ENCODE data around the gene AGAP1.

AGAP1 gene

DNA sequence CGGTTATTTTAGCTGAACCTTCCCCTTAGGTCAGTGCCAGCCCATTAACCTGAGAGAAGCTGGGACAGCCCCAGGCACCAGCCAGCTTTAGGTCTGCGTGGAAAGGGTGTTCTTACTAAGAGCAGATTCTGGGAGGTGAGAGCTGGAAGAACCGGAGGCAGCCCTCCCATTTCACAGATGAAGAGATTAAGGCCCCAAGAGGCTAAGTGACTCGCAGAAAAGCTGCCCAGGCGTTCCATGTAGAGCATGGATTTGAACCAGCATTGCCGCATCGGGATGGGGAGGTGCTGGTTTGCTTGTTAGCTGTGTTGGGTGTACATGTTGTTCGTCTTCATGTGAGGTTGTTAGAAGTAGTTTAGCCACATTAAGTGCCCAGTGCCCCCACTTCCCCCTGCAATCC is 203.2 kb downstream of the AGAP1 start:
- DNase-seq, result no peak

DNA sequence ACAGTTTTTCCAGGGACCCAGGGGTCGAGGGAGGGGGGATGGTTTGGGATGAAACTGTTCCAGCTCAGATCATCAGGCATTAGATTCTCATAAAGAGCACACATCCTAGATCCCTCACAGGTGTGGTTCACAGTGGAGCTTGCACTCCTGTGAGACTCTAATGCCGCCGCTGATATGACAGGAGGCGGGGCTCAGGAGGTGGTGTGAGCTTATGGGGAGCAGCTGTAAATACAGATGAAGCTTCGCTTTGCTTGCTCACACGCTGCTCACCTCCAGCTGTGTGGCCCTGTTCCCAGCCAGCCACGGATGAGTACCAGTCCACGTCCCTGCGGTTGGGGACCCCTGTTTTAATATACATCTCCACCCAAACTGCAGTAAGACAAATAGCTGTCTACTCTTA is 204.2 kb downstream of the AGAP1 start:
- no peak for DNase-seq

DNA sequence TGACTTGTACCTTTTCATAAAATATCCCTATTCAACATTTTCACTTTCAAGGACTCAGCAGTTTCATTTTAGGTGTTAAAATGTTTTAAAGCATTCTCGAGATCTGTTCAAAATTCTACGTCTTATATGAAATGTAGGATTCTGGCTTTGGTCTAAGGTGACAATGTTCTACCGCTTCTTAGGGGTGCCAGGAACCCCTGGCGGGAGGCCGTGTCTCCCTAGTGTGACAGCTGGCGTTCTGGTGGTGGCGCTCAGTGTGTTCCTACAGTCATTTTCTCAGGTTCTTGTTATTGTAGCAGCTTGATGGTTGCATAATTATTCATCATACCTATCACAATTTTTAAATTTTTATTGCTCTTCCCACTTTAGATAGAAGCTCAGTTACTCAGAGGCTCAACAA is 204.6 kb downstream of the AGAP1 start:
- no peak for DNase-seq

DNA sequence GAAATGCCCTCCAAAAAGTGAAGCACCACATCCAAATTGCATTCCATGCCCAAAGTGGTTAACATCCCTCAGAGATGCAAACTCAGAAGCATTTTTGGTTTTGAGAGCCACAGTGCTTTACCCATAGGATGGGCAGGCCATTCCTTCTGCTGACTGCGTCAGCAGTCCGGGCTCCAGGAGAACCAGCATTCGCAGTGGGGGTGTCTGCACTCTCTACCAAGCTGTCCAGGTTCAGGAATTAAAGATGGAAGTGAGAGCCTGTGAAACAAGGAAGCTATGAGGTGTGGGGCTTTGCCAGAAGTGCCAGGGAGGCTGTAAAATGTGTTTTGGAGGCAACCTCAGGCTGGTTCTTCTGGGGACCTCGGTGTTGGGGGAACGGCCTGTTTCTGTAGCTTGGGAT is 205.7 kb downstream of the AGAP1 start:
- DNase-seq, result no peak

DNA sequence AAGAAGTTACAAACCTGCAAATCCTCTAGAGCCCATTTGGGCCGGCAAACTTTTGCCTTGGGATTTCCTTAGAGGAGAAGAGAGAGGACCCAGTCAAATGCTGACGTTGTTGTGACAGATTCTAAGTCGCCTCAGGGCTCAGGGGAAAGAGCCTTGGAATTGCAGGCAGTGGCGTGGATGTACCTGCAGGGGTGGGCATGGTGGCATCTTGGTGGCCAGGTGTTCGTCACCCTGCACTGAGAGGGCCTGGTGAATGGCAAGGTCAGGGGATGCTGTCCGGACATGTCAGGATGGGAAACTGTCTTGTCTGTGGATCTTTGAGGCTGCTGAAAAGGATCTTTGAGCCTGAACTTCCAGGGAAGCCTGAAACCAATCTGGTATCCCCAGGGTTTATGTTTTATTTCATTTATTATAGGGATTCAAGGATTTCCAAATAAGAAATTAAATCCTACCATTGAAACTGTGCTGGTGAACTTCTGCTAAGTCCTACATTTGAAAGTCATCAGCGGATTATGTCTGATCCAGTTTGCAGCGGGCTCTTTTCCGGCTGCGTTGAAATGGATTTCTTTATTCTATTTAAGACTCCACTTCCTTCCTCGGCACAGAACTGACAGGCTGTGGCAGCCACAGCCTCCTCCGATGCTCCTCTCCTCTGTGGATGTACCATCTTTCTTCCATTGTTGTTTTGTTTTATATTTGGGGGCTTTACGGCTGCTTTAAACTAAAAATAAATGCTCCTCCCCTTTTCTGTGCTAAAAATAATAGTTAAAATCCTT is 207.6 kb downstream of the AGAP1 start:
- no peak for DNase-seq

DNA sequence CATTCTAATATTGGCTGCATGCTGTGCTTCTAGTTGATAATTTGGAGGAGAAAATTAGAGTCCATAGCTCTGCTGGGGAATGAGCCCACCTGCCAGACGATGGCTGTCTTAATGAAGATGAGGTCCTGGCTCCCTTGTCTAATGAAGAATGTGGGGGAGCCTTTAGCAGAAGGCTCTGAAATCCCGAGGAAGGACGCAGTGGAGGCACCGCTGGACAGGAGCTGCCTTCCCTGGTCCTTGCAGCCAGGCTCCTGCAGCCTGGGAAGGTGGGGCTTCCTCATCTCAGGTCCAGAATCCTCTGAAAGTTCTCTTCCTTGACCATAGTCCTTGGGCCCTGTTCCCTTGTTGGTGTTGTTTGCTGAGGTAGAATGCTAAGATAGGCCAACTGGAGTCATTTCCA is 208.3 kb downstream of the AGAP1 start:
- no peak for DNase-seq

DNA sequence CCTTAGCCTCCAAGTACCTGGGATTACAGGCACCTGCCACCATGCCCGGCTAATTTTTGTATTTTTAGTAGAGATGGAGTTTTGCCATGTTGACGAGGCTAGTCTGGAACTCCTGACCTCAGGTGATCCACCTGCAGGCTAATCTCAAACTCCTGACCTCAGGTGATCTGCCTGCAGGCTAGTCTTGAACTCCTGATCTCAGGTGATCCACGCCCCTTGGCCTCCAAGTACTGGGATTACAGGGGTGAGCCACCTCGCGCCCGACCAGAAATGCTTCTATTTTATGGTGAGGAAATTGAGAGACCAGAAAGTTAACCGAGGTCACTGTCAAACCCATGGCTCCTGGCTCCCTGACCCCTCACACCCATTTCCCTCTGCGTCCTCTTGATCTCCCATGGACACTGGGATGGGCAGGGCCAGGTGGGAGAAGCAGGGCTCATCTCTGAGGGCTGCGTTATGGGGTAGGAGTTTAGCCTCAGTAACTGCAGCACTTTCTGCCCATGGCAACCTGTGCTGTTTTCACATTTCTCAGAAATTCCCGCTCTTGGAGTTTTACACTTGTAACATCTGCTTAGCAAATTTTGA is 210.0 kb downstream of the AGAP1 start:
- DNase-seq, result no peak

DNA sequence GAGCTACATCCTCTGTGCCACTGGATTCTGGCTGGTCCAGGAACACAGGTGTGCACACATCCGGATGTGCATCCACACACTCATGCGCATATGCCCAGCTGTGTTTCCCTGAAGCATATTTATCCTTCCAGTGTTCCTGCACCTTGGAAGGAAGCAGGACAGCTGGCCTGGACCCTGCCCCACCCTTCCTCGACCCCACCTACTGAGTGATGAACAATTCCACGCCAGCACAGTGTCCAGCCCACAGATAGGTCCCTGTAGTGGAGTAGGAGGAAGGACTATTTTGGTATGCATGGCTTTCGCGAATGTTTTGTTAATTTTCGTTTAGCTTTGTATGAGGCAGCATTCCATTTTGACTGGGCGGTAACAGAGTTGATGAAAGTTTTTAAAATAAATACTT is 211.5 kb downstream of the AGAP1 start:
- no peak for DNase-seq

DNA sequence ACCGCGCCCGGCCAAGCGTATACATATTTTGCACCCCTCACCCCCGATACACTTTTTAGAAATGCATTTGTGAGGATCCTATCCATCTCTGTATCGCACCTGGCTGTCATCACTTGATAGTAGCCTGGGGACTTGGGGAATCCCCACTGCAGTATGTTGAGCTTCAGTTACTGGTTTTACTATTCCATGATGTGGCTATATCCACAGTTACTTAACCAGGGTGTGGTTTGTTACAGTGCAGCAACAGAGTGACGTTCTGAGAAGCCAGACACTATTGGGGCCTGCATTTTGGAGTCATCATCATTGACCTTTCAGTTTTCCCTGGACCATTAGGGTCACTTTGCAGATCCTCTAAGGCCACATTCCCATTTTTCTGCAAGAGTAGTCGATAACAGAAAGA is 212.7 kb downstream of the AGAP1 start:
- DNase-seq, result no peak

DNA sequence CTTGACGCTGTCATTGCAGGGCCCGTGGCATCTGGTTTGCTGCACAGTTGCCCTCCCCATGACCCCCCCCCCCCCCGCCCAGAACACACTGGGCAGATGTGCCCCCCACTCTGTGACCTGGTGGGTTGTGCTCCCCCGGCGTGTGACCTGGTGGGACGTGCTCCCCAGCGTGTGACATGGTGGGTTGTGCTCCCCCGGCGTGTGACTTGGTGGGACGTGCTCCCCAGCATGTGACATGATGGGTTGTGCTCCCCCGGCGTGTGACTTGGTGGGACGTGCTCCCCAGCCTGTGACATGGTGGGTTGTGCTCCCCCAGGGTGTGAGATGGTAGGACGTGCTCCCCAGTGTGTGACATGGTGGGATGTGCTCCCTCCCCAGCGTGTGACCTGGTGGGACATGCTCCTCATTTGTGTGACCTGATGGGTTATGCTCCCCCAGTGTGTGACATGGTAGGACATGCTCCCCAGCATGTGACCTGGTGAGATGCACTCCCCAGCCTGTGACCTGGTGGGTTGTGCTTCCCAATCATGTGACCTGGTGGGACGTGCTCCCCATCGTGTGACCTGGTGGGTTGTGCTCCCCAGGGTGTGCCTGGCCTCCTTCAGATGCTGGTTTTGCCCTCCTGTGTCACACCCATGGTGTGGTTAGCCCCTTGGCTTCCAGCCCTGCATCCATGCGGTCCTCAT is 213.7 kb downstream of the AGAP1 start:
- DNase-seq, result no peak

DNA sequence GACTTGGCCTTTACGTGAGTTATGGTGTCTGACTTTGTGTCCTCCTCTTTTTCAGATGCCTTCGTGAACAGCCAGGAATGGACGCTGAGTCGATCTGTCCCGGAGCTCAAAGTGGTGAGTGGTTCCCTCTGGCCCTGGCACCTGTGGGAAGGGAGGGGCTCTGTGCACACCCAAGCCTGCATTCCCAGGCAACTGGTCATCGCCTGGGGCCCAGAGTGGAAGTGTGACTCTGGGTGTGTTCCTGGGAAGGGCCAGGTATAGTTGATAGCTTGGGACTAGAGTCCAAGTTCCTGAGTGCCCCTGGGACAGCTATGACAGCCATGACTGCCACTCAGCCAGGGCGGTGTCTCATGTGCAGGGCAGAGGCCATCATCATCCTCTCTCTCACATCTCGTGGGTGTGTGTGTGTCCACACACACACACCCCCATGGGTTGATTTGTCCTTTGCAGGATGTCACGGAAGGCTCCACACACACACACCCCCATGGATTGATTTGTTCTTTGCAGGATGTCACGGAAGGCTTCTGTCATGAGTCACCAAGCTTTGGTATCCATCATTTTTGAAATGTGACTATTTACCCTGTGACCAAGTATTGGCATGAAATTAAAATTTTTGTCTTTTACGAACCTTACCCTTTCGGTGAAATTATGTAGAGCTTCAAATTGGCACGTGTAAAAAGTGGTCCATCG is 215.4 kb downstream of the AGAP1 start:
- no peak for DNase-seq

DNA sequence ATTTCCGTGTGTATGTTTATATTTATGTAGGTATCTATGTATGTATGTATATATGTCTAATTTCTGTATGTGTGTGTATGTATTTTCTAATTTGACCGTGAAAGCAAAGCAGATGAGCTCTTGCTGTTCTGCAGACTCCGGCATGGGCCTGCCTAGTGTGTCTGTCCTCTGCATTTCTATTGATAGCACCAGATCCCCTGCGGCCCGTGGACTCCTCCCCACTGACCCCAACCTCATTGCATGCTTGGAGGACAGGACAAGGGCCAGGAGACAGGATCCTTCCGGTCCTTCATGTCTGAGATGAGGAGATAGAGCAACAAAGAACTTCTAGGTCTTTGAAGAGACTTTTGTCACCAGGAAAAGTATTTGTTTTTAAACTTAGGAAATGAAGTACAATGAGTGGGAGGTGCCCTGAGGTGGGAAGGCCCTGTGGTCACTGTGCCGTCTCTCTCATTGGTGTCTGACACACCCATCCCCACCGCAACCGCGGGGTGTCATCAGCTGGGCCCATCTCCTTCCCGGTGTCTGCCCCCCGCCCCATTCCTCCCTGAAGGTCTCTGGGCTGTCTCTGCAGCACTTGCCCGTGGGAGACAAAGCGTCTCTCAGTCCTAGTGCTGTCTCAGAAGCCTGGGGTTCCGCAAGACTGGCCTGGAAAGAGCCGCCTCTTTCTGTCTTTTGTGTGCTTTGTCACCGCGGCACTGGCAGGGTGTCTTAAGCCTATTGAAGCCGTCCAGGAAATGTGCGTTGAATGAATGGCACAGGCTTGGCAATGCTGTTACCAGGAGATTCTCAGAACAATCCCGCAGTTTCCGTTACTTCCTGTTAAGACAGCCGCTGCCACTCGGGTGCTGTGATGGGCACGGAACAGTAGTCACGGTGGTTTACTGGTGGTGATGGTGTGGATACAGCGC is 216.4 kb downstream of the AGAP1 start:
- no peak for DNase-seq

DNA sequence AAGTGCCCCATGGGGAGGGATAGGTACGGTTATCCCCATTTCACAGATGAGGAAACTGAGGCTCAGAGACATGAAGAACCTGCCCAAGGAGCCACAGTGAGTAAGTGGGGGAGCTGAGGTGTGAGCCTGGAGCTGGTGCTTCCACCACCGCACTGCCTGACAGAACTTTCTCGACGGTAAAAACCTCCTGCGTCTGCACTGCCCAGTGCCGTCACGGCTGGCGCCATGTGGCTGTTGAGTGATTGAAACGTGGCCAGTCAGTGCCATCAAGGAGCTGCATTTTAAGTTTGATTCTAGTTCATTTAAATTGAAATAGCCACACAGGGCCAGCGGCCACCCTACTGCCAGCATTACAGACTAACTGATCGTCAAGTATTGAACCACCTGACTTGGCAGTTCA is 217.1 kb downstream of the AGAP1 start:
- DNase-seq, result no peak

DNA sequence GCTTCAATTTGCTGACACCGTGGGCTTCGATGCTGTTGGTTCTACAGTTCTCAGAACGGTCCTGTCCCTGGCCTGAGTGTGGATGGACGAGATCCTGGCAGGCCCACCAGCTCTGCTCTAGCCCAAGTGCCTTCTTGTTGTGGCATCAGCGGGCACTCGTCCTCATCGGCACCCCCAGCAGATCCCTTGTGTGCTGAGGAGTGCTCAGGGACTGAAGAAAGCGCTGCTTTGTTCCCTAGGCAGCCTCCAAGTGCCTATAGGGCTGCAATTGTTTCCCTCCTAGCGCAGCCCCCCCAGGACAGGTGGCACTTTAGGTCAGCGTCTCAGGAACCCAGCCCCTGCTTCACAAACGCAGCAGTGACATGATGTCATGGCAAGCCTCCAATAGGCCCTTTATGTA is 217.7 kb downstream of the AGAP1 start:
- DNase-seq, result no peak

DNA sequence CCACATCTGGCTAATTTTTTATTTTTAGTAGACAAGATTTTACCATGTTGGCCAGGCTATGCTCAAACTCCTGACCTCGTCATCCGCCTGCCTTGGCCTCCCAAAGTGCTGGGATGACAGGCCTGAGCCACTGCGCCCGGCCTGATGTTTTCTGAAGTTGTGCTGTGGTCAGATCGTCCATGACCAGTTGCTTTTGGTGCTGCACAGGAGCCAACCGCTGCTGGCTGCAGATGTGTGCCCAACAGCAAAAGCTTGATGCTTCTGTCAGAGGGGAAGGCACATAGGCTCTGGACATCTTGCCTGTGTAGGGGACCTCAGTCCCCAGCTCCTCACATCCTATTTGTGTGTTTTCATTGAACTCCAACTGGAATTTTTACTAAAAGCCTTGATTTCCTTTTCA is 218.3 kb downstream of the AGAP1 start:
- DNase-seq, result no peak

DNA sequence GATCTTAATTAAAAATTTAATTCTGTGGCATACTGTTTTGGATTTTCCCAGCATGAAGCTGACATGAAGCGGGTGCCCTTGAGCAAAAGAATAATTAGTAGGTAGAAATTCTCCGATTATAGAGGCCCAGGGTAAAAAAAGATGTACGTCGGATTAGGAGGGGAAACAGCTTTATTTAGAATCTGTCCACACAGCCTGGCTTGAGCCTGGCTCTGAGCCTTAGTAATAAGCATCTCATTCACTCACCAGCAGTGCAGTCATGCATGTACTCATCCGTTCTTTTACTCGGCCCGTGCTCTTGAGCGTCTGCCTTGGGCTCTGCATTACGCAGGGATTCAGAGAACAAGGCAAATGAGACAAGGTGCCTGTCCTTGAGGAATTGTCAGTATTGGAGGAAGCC is 219.3 kb downstream of the AGAP1 start:
- DNase-seq, result no peak

DNA sequence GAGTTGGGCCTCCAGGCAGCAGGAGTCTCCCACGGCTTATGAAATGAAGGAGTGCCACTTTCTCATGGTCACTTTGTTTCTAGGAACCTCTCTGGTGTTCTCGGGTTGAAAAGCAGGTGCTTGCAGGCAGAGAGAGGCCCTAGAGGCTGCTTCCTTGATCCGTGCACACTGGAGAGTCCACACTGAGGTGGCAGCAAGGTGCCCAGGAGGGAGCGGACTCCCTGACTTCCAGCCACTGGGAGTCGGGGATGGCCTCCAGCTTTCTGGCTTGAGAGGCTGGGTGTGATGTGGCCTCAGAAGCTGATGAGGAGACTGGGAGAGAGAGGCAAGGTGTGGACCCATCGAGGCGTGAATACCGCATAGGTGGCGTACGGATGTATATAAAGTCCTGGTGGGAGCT is 221.8 kb downstream of the AGAP1 start:
- no peak for DNase-seq

DNA sequence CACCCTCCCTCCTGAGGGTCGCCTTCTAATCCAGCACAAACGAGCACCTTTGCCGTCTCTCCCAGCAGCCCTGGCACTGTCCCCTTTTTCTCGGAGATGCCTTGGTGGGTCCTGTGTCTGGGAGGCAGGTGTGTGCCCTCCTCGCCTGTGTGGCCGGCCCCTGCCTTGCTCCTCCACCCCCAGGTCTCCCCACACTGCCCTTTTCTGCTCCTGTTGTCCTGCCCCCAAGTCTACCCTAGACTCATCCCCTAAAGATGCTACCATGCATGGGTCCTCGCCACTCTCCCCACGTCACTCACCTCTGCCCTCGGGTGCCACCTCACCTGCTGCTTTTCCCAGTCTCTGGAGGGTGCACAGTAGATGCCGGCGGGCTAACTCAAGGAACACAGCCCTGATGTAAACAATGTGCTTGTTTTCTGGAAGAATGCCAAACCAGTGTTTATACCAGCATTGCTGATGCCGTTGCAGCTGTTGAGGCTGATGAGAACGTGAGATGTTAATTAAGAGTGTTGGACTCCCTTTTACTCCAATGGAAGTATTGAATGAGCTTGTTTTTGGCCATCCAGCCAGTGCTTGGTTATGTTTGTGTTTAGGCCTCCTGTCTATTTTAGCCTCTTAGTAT is 223.1 kb downstream of the AGAP1 start:
- DNase-seq, result peak; percentile 82

DNA sequence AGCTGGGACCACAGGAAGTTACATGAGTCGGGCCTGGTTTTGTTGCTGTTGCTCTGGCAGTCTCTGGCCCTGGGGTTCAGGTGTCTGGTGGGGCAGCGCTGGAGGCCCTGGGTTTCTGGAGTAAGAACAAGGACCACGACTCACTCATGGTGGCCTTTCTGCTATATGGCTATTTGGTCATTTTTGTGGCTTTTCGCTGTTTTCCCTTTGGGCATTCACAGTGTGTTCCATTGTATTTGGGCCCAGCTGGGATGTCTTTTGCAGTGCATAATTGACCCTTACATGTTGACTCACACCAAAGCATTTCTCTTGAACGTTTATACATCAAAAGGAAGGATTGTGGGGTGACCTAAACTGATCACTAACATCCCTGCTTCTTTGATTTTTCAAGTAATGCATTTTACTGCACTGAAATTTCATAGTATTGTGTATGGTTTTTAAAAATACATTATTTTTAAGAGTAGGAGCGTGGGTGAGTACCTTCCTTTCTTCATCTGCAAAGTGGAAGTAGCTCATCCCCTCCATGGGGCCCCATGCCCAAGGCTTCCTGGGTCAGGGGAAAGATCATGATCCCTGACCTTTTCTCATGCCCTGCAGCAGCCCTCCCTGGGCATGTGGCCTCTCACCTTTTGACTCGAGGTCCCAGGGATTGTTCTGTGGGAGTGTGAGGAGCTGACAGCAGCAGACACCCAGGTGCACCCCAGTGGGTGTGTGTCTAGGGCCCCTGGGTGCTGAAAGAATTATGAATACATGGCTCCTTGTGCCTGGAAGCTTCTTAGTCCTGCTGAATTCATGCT is 225.5 kb downstream of the AGAP1 start:
- no peak for DNase-seq

DNA sequence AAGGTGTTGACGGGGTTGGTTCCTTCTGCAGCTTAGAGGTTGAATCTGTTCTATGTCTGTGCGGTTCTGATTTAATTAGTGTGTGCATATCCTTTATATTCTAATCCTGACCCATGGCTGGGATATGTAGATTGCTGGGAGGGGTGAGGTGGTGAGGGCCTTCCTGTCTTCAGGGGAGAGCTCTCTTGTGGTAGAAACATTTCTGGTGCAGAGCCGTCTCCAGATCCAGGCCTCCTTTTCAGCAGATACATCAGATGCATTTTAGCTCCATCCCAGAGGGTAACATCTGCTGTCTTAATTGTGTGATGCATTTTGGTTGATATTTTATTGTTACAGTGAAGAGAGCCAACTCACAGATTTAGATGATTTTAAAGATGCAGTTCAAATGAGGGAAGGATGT is 227.8 kb downstream of the AGAP1 start:
- DNase-seq, result no peak

DNA sequence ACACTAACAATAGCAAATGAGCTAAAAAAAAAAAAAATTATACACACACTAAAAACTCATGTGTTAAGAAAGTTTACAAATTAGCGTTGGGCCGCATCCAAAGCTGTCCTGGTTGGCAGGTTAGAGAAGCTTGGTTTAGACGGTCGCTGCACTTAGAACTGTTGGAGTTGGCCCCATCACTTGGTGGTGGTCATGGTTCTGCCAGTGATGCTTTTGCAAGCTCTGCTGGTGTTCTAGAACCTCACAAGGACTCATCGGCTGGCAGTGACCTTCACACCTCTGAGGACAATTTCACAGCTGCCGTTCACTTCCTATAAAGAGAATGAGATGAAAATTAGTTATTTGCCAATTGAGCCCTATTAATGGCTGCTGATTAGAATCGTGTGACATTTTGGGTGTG is 229.0 kb downstream of the AGAP1 start:
- no peak for DNase-seq

All from NCI-H1417 treated with DMSO at 0.1 percent for 48 hours (cell line).